Cerebellar cortex (tissue), 1 donor: ENCODE data around the gene ZNF69.
"Not testable (repeated sequence)": the region's sequence is repeated elsewhere in the genome, so short reads cannot be mapped to it uniquely, and the experiment has no call there.

Source experiments
- DNase-seq: peaks from one replicate; pipeline ENCODE4 v3.0.0-alpha.2; 2015; ENCODE audit warnings: low spot score

ZNF69 gene

DNA sequence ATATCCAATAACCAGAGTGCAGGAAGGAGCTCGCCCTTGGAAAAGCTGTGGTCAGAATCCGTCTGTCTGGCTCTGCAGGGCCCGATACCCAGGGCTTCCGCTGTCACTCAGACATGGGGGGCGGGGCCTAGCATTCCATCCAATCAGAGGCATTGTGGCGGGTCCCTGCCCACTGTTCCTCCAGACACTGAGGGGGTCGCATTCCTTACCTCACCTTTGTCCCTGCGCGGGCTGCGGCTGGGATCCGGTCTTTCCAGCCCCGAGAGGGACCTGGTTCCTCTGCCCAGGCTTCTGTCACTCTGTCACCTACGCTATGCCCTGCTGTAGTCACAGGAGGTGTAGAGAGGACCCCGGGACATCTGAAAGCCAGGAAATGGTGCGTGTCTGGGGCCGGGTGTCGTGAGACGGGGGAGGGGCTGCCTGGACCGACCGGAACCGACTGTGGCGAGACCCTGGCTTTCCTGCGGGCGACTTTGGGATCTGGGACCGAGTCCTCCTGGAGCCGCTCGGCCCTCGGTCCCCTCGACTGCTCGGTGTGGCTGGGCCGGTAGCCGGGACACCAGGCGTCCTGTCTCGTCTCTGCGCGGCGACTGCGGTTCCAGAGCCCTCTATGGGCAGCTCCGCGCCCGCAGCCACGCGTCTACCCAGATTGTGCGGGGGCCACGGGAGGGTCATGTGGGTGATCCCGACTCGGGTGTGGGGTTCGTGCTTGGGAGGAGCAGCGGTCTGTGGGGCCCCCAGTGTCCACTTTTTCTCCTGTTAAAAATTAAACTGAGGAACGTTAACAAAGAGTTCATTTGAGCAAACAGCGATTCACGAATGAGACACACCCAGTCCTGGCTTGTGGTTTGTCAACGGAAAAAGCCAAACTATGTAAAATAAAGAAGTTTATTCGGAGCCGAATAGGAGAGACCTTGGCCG lies at the start of gene ZNF69:
TSS of gene ZNF69 (plus strand) at position 172 of the 921 bp plus-strand sequence. CDS start at position 314, 142 bp downstream.
- DNase-seq = peak; percentile 92

DNA sequence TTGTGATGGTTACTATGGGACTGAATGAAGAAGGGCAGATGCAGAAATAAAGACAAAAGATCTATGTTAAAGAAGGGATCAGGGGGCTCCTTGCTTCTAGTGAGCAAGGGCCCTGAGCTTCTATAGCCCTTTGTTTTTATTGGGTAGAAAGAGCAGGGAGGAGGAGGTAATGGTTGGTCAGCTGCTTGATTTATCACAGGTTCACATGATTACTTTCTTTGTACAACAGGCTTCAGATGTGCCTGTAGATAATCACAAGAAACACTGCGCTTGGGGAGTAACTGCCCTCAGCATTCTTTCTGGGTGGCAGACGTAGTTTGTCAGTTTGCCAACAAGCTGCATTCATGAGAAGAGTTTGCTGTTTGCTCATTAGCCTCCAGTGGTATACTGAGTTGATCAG lies 43.9 kb upstream of the ZNF69 start:
- DNase-seq = no peak

DNA sequence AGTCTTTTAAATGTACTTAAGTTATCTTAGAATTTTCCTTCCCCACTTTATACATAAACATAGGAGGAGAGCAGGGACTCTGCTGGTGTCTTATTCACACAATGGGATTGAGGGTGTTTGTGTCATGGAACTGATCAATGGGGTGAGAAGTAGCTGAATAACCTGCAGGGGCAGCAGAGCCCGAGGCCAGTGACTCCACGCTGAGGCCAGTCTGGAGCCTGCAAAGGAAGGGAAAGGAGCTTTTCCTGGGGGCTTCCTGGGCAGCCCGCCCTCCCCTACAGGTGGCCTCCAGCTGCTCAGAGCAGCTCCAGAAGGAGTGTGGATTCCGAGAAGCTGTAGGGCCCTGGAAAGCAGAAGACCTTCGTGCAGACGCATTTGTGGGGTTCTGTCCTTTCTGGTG lies 40.0 kb upstream of the ZNF69 start:
- not testable (repeated sequence) for DNase-seq

DNA sequence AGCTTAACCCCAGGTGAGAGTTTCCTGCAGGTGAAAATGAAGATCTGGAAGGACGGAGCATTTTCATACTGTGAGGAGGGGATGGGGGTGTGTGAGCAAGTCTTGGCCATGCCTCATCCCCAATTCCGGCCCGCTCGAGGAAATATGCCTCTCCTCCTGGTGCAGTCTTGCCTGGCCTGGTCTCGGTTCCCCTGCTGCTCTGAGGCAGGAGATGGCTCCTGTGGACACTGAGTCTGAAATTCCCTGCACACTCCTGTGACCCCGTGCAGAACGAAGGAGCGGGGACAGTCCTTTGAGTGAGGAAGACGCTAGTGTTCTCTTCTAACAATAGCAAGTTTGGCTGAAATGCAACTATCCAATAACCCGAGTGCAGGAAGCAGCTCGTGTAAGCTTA lies 39.4 kb upstream of the ZNF69 start:
- no peak for DNase-seq

DNA sequence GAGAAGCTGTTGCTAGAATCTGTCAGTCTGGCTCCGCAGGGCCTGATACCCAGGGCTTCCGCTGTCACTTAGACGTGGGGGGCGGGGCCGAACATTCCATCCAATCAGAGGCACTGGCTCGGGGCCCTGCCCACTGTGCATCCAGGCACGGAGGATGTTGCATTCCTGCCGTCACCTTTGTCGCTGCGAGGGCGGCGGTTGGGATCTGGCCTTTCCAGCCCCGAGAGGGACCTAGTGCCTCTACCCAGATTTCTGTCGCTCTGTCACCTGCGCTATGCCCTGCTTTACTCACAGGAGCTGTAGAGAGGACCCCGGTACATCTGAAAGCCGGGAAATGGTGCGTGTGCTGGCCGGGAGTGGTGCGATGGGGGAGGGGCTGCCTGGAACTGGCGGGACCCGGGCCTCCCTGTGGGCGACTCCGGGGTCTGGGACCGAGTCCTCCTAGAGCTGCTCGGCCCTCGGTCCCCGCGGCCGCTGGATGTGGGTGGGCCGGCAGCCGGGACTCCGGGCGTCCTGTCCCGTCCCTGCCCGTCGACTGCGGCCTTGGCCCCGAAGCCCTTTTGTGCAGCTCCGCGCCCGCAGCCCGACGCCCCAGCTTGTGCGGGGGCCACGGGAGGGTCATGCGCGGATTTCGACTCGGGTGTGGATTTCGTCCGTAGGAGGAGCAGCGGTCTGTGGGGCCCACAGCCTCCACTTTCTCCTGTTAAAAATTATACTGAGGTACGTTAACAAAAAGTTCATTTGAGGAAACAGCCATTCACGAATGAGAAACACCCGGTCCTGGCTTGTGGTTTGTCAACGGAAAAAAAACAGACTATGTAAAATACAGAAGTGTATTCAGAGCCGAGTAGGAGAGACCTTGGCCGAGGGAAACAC lies 38.8 kb upstream of the ZNF69 start, which contains the start of gene ZNF439:
TSS of gene ZNF439 (plus strand) at position 133 of the 876 bp plus-strand sequence. CDS start at position 275, 142 bp downstream.
- DNase-seq = peak; percentile 95

GRCh38 chr19:11850289-11850688 lies 37.3 kb upstream of the ZNF69 start:
- not testable (repeated sequence) for DNase-seq

DNA sequence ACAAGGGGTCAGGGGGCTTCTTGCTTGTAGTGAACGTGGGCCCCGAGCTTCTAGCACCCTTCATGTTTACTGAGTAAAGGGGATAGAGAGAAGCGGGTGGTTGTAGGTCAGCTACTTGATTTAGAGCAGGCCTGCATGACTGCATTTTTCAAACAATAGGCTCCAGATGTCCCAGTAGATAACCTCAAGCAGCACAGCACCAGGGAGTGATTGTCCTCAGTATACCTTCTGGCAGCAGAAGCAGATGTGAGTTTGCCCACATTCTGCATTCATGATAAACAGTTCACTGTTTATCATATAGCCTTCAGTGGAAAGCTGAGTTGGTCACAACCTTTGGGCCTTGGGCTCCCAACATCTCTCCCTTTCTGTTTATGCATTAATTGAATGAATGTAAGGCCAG lies 34.2 kb upstream of the ZNF69 start:
- no peak for DNase-seq

- no peak for DNase-seq
These were observed 30.9 kb upstream of the ZNF69 start for GRCh38 chr19:11856596-11857250.

DNA sequence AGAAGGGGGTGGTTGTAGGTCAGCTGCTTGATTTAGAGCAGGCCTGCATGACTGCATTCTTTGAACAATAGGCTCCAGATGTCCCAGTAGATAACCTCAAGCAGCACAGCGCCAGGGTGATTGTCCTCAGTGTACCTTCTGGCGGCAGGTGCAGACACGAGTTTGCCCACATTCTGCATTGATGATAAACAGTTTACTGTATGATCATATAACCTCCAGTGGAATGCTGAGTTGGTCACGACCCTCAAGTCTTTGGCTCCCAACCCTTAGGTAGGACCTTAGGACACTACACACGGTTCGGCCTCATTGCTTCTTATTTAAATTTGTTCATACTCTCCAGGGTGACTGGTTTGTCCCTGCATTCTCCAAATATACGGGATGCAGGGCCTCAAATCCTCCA lies 26.9 kb upstream of the ZNF69 start:
- DNase-seq = no peak

- DNase-seq = no peak
These were observed 26.3 kb upstream of the ZNF69 start for GRCh38 chr19:11861301-11861700.

- not testable (repeated sequence) for DNase-seq
These were observed 19.8 kb upstream of the ZNF69 start for GRCh38 chr19:11867766-11868165.

DNA sequence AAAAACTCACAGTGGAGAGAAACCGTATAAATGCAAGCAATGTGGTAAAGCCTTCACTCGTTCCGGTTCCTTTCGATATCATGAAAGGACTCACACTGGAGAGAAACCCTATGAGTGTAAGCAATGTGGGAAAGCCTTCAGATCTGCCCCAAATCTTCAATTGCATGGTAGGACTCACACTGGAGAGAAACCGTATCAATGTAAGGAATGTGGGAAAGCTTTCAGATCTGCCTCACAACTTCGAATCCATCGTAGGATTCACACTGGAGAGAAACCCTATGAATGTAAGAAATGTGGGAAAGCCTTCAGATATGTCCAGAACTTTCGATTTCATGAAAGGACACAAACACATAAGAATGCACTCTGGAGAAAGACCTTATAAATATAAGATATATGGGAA lies 19.4 kb upstream of the ZNF69 start:
- DNase-seq = no peak

DNA sequence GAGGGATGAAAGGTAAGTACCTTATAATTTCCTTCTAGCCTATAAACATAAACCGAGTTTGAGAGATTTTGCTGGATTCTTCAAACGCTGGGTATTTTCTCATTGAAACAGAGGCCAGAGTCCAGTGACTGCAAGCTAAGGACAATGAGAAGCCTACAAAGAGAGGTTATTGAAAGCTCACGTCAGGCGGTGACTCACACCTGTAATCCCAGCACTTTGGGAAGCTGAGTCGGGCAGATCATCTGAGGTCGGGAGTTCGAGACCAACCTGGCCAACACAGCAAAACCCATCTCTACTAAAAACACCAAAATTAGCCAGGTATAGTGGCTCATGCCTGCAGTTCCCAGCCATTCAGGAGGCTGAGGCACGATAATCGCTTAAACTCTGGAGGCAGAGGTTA lies 15.0 kb upstream of the ZNF69 start:
- no peak for DNase-seq

GRCh38 chr19:11873762-11874161 lies 13.8 kb upstream of the ZNF69 start:
- DNase-seq = no peak

DNA sequence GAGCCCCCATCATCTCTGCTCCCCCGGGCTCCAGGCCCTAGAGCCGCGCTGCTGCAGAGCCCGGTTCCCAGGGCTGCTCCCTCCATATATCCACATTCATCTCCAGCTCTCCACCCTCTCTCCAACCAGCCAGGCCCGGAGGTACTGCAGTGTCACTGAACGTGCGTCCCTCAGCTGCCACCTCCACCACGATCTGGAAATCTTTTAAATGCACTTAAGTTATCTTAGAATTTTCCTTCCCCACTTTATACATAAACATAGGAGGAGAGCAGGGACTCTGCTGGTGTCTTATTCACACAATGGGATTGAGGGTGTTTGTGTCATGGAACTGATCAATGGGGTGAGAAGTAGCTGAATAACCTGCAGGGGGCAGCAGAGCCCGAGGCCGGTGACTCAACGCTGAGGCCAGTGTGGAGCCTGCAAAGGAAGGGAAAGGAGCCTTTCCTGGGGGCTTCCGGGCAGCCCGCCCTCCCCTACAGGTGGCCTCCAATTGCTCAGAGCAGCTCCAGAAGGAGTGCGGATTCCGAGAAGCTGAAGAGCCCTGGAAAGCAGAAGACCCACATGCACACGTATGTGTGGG lies 7.8 kb upstream of the ZNF69 start:
- not testable (repeated sequence) for DNase-seq

DNA sequence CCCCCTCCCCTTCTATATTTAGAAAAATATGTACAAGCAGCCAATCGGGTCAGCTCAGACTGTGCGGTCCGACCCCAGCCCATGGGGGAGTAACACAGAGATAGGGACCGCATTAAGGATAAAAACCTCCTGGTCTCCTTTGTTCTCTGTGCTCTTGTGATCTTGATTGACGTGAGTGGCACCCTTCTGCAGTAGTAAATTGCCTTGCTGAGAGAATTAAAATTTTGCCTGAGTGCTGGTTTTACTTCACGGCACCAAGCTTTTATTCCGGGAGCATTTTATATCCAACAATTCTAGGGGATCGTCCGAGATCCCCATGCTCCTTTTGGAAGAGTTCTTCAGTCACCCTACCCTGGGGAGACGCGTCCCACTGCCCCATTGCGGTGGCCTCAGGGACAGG lies 7.0 kb upstream of the ZNF69 start:
- no peak for DNase-seq

DNA sequence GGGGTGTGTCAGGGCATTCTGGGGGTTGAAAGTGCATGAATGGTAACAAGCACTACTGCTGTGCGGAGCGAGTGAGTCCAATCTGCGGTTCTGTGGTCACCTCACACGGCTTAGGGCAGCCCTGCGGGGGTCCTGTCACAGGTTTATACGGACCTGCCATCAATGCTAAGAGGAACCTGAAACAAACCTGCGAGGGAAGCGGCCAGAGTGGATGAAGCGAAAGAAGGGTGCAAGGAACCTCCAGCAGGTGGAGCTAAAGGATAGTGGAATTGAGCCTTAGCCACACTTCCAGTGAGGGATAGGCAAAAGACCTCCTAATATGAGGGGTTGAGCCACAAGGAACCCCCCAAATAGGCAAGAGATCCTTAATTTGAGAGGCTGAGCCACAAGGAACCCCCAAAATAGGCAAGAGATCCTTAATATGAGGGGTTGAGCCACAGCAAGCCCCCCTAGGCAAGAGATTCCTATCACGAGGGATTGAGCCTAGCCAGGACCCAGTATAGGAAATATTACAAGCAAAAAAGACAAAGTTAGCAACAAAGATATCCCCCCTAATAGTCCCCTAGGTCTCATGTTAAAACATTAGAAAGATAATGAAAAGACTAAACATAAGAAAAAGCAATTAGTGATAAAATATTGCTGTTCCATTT lies 6.3 kb upstream of the ZNF69 start:
- peak; percentile 75 for DNase-seq

DNA sequence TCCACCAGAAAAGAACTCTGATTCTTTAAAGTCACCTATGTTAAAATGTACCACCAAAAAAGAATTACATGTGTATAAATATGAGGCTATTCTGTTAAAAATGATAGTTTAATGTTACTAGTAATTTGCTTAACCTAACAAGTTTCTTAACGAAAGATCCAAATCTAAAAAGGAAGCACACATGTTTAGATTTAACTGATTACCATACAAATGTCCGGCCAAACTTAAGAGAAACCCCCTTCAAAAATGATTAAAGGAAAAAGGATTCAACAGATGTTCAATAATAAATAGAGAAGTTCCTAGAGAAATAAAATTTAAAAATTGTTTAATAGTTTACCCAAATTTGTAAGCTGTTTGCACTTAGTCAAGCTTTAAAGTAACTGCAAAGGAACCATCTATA lies 5.0 kb upstream of the ZNF69 start:
- DNase-seq = no peak

DNA sequence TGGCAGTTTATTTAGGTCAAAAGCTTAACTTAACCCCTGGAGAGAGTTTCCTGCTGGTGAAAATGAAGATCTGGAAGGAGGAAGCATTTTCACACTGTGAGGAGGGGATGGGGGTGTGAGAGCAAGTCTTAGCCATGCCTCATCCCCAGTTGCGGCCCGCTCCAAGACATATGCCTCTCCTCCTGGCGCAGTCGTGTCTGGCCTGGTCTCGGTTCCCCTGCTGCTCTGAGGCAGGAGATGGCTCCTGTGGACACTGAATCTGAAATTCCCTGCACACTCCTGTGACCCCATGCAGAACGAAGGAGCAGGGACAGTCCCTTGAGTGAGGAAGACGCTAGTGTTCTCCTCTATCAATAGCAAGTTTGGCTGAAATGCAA lies 360 bp upstream of the ZNF69 start:
- DNase-seq = no peak

DNA sequence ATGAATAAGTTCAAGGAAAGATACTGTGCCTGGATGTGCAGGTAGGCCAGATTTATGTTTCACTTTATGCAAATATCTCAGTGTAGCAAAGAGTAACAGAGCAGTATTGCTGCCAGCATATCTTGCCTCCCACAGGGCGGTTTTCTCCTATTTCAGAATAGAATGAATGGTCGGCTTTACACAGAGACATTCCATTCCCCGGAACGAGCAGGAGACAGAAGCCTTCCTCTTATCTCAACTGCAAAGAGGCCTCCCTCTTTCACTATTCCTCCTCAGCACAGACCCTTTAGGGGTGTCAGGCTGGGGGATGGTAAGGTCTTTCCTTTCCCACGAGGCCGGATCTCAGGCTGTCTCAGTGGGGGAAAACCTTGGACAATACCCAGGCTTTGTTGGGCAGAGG lies 2.3 kb downstream of the ZNF69 start:
- not testable (repeated sequence) for DNase-seq

DNA sequence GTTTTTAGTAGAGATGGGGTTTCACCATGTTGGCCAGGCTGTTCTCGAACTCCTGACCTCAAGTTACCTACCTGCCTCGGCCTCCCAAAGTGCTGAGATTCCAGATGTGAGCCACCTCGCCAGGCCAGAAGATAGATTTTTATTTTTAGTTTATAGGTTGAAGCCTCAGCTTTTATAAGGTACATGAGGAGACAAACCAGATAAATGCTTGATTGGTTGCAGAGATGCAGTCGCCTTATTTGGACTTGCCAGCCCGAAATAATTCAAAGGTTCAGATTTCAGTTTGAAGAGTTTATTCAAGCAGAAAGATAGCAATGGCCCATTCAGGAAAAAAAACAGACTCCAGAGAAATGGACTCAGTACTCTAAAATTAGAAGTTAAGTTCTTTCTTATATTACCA lies 3.1 kb downstream of the ZNF69 start:
- no peak for DNase-seq
